Measurements from ENCODE around the gene DUSP5. TPM values are rescaled to one million over a fixed set of nuclear protein-coding genes. Genes with fewer than 3 reads are reported as not detected.

Gene DUSP5
- polyA plus RNA-seq, 2 of the 4 experiments (the other 2 are of a cell fraction), result 48.8 to 171 TPM

GRCh38 chr10:110511734-110512449, 14.2 kb downstream of the DUSP5 start (continued):
- TF ChIP-seq, protein P1, sequence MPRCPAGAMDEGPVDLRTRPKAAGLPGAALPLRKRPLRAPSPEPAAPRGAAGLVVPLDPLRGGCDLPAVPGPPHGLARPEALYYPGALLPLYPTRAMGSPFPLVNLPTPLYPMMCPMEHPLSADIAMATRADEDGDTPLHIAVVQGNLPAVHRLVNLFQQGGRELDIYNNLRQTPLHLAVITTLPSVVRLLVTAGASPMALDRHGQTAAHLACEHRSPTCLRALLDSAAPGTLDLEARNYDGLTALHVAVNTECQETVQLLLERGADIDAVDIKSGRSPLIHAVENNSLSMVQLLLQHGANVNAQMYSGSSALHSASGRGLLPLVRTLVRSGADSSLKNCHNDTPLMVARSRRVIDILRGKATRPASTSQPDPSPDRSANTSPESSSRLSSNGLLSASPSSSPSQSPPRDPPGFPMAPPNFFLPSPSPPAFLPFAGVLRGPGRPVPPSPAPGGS (IDR thresholded peaks at IDR 0.05), result no peak
- no peak for TF ChIP-seq MAX (IDR thresholded peaks at IDR 0.05)
- TF ChIP-seq FOXS1 (CRISPR knock-in tag; IDR thresholded peaks at IDR 0.05), result no peak
- no peak for TF ChIP-seq CTCF (IDR thresholded peaks at IDR 0.05)
- TF ChIP-seq, protein P2, sequence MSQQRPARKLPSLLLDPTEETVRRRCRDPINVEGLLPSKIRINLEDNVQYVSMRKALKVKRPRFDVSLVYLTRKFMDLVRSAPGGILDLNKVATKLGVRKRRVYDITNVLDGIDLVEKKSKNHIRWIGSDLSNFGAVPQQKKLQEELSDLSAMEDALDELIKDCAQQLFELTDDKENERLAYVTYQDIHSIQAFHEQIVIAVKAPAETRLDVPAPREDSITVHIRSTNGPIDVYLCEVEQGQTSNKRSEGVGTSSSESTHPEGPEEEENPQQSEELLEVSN (IDR thresholded peaks at IDR 0.05; ENCODE audit: borderline replicate concordance, low read depth), result no peak
- TF ChIP-seq SMC3 (IDR thresholded peaks at IDR 0.05), result no peak
- no peak for TF ChIP-seq CBX2 (IDR thresholded peaks at IDR 0.05; ENCODE audit: borderline replicate concordance, low read depth)
- no peak for TF ChIP-seq MAFK (IDR thresholded peaks at IDR 0.05; ENCODE audit: partially characterized antibody)
- TF ChIP-seq TP53 (CRISPR knock-in tag; IDR thresholded peaks at IDR 0.05), result peak; percentile 85; the same call in 1 of the 2 replicates
- no peak for TF ChIP-seq ESRRA (IDR thresholded peaks at IDR 0.05; ENCODE audit: borderline replicate concordance, low read length)
- no peak for TF ChIP-seq FOSL2 (IDR thresholded peaks at IDR 0.05)
- no peak for TF ChIP-seq FOSL2 (CRISPR knock-in tag; IDR thresholded peaks at IDR 0.05)
- no peak for TF ChIP-seq NPAS2 (CRISPR knock-in tag; IDR thresholded peaks at IDR 0.05; ENCODE audit: borderline replicate concordance)
- TF ChIP-seq RFX5 (IDR thresholded peaks at IDR 0.05), result no peak
- TF ChIP-seq GATA3 (IDR thresholded peaks at IDR 0.05; ENCODE audit: borderline replicate concordance), result no peak
- no peak for TF ChIP-seq ZNF302 (CRISPR knock-in tag; IDR thresholded peaks at IDR 0.05)
- 0 out of 2 replicates have a peak, but pooled peaks have one; percentile 49 for TF ChIP-seq HEYL (CRISPR knock-in tag; IDR thresholded peaks at IDR 0.05)
- no peak for TF ChIP-seq HES2 (IDR thresholded peaks at IDR 0.05)
- TF ChIP-seq EHF (CRISPR knock-in tag; IDR thresholded peaks at IDR 0.05), result 0 out of 2 replicates have a peak, but pooled peaks have one; percentile 6
- no peak for TF ChIP-seq RAD21 (conservative IDR thresholded peaks at IDR 0.05 in 1 of 2, IDR thresholded peaks at IDR 0.05 in 1 of 2)
- TF ChIP-seq HOXB5 (CRISPR knock-in tag; IDR thresholded peaks at IDR 0.05), result no peak
- no peak for TF ChIP-seq PHF8 (IDR thresholded peaks at IDR 0.05; ENCODE audit: borderline replicate concordance, low read depth)
- TF ChIP-seq TFCP2L1 (CRISPR knock-in tag; IDR thresholded peaks at IDR 0.05), result peak; percentile 76; the same call in 1 of the 2 replicates

- peak overlapping the region; percentile 43 to 76; a peak in 5 of 6 replicates for H3K27ac ChIP-seq
- 42% methylated on average over 5 of the region's 5 CpGs for WGBS (ENCODE audit: missing lambda C conversion rate)
- ChIA-PET CTCF (interaction anchor here (0.8 to 5.6 kb wide), 9 partner anchors 12 to 206 kb away, joined by 3 to 26 read pairs (median 4); partner anchors contain the start of gene SMNDC1), POLR2A (interaction anchor here (1.0 to 1.1 kb wide), 2 partner anchors 11 to 113 kb away, joined by 3 read pairs; no protein-coding TSS in a partner anchor)
- ATAC-seq, result peak; percentile 19 to 57
- no peak for FAIRE-seq
- peak overlapping the region; percentile 48 for H3K4me2 ChIP-seq
- peak; percentile 59 to 77 for DNase-seq (ENCODE audit: low read depth in 1 of 2, low spot score in 1 of 2)
- no peak overlapping the region for H3K4me3 ChIP-seq
- H3K9me3 ChIP-seq, result no peaks in the 10 kb centered on the region
- H3K4me1 ChIP-seq, result peaks cover 57% of the 10 kb centered on the region
- TF ChIP-seq SMC3 (IDR thresholded peaks at IDR 0.05), result no peak
- no peak for TF ChIP-seq CHD4 (IDR thresholded peaks at IDR 0.05; ENCODE audit: borderline replicate concordance)
- TF ChIP-seq MAZ (IDR thresholded peaks at IDR 0.05; ENCODE audit: borderline replicate concordance, low read depth, low read length), result no peak
- TF ChIP-seq ESRRA (IDR thresholded peaks at IDR 0.05; ENCODE audit: borderline replicate concordance, low read length), result no peak
- TF ChIP-seq CEBPB (IDR thresholded peaks at IDR 0.05), result no peak
- TF ChIP-seq CTCF (IDR thresholded peaks at IDR 0.05), result no peak
- no peak for TF ChIP-seq EP300 (IDR thresholded peaks at IDR 0.05)
- TF ChIP-seq EHF (CRISPR knock-in tag; IDR thresholded peaks at IDR 0.05), result no peak
These were observed 14.9 kb downstream of the DUSP5 start for GRCh38 chr10:110512461-110513187.

Data from A549 (cell line).